OCI-LY3 (cell line): Measurements from ENCODE around the gene ACTA1.

Experiments used
- H2AFZ ChIP-seq: fragments of 200-600, 300-600 bp; shearing (Covaris generic); 2 replicates; pipeline ENCODE4 v1.6.0; 2014; ENCODE audit warnings: antibody characterized with exemption, low read depth, low read length
- H3K27ac ChIP-seq: fragments of 200-600, 300-600 bp; sonication (generic); 2 replicates; pipeline ENCODE4 v1.5.1; 2014; ENCODE audit warnings: mild to moderate bottlenecking, low read length, moderate library complexity, mixed read lengths
- H3K27me3 ChIP-seq: fragments of 200-600, 300-600 bp; sonication (generic); 2 replicates; pipeline ENCODE4 v1.6.1; 2014; ENCODE audit warnings: low read depth, low read length, mixed read lengths
- H3K36me3 ChIP-seq: fragments of 200-600, 300-600 bp; sonication (generic); replicated peaks from 2 replicates; pipeline ENCODE3; 2014; ENCODE audit warnings: low read depth, low read length, mixed read lengths
- H3K4me1 ChIP-seq: fragments of 300-600, 200-600 bp; sonication (generic); 2 replicates; pipeline ENCODE4 v1.6.1; 2014; ENCODE audit warnings: low read length, mixed read lengths
- H3K4me2 ChIP-seq: fragments of 200-600, 300-600 bp; sonication (generic); 2 replicates; pipeline ENCODE4 v1.6.1; 2014; ENCODE audit warnings: low read length, mixed read lengths
- H3K4me3 ChIP-seq: fragments of 300-600, 200-600 bp; sonication (generic); 2 replicates; pipeline ENCODE4 v1.5.1; 2014; ENCODE audit warnings: antibody characterized with exemption, mild to moderate bottlenecking, low read length, moderate library complexity
- H3K79me2 ChIP-seq: fragments of 300-600, 200-600 bp; shearing (Covaris generic); 2 replicates; pipeline ENCODE4 v1.6.1; 2014; ENCODE audit warnings: mild to moderate bottlenecking, low read length, mixed read lengths
- H3K9ac ChIP-seq: fragments of 300-600, 200-600 bp; shearing (Covaris generic); 2 replicates; pipeline ENCODE4 v1.6.0; 2014; ENCODE audit warnings: mild to moderate bottlenecking, low read length, moderate library complexity
- H3K9me3 ChIP-seq: fragments of 200-600, 300-600 bp; shearing (Covaris generic); 2 replicates; pipeline ENCODE4 v1.6.1; 2014; ENCODE audit warnings: low read length, mixed read lengths; ENCODE audit not compliant: insufficient read depth
- H4K20me1 ChIP-seq: fragments of 200-600, 300-600 bp; sonication (generic); 2 replicates; pipeline ENCODE4 v1.6.1; 2016; ENCODE audit warnings: low read length, mixed read lengths; ENCODE audit not compliant: insufficient read depth
- EZH2phosphoT487 ChIP-seq: fragments of 200-600 bp; shearing (Covaris generic); IDR thresholded peaks from 2 replicates; pipeline ENCODE4 v1.6.1; 2018; ENCODE audit warnings: antibody characterized with exemption, mixed run types, low read depth
- TF ChIP-seq, protein P1 (sequence below): fragments of 200-600, 300-600 bp; sonication (generic); IDR thresholded peaks from 2 replicates; pipeline ENCODE4 v1.5.1; 2014; ENCODE audit warnings: antibody characterized with exemption, low read length, low read depth

ACTA1 gene

DNA sequence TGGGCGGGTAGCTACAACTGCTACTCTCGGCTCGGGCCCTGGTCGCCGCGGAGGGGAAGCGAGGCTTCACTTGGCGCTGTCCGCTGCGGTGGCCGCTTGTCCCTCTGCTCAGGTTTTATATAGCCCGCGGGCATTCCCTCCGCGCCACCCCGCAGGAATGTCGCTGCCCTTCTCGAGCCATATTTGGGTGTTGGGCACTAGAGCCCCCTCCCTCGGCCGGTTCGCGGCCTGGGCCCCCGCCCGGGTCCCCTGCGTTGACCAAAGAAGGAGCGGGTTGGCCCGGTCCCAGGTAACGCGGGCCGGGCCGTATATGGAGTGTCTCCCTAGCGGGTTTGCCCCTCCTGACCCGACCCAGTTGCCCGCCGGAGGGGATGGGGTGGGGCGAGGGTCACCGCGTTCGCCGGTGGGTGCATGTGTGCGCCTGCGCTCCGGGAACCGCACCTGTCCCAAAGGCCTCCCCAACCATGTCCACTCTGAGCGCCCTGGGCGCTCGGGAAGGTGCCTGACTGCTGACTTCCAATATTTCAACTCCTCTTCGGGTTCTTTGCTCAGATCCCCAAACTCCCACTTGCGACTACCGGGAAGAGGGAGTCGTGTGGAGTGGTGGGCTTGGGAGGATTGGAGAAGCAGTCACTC lies at the start of gene ACTA1:
ACTA1 (minus strand) TSS at position 90 of the 636 bp plus-strand sequence. CDS start 979 bp downstream, outside the sequence.
- Histone ChIP-seq H3K4me3 (no peak within 1 kb of the TSS), H3K27me3 (no peaks in the 10 kb centered on the region)

DNA sequence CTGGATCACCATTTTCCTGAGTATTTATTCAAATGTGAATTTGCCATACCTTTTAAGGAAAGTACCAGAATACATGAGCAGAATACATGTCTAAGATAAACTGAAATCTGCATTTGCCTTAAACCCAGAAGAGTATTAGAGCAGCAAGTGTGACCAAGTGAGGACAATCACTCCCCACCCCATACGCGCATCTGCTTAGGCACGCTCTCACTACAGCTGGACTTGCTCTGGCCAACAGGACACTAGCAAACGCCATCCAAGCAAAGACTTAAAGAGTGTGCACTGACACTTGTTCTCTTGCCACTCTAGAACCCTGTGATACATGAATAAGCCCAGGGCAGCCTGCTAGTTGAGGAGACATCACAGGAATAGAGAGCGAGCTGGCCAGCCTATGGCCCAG lies 48.6 kb upstream of the ACTA1 start:
- H2AFZ ChIP-seq = no peak overlapping the region
- H4K20me1 ChIP-seq = peaks cover 17% of the 10 kb centered on the region
- no peak overlapping the region for H3K27ac ChIP-seq
- peaks cover 33% of the 10 kb centered on the region for H3K4me1 ChIP-seq
- H3K36me3 ChIP-seq = peaks cover 41% of the 10 kb centered on the region
- no peak for TF ChIP-seq EZH2phosphoT487
- TF ChIP-seq, protein P1, sequence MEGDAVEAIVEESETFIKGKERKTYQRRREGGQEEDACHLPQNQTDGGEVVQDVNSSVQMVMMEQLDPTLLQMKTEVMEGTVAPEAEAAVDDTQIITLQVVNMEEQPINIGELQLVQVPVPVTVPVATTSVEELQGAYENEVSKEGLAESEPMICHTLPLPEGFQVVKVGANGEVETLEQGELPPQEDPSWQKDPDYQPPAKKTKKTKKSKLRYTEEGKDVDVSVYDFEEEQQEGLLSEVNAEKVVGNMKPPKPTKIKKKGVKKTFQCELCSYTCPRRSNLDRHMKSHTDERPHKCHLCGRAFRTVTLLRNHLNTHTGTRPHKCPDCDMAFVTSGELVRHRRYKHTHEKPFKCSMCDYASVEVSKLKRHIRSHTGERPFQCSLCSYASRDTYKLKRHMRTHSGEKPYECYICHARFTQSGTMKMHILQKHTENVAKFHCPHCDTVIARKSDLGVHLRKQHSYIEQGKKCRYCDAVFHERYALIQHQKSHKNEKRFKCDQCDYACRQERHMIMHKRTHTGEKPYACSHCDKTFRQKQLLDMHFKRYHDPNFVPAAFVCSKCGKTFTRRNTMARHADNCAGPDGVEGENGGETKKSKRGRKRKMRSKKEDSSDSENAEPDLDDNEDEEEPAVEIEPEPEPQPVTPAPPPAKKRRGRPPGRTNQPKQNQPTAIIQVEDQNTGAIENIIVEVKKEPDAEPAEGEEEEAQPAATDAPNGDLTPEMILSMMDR = no peak
- H3K79me2 ChIP-seq = no peaks in the 10 kb centered on the region; the same call in 1 of the 2 replicates
- no peak overlapping the region for H3K4me2 ChIP-seq
- H3K4me3 ChIP-seq = no peak overlapping the region
- H3K27me3 ChIP-seq = no peaks in the 10 kb centered on the region
- no peak overlapping the region for H3K9ac ChIP-seq
- no peaks in the 10 kb centered on the region for H3K9me3 ChIP-seq

More for the DNA sequence above, at the start of gene ACTA1:
- H4K20me1 ChIP-seq = no peaks in the 10 kb centered on the region
- peaks cover 13% of the 10 kb centered on the region for H3K4me1 ChIP-seq
- H3K9me3 ChIP-seq = no peaks in the 10 kb centered on the region
- no peak within 1 kb of the TSS for H2AFZ ChIP-seq
- H3K4me2 ChIP-seq = no peak within 1 kb of the TSS
- no peak within 1 kb of the TSS for H3K27ac ChIP-seq
- peaks cover 7% of the 10 kb centered on the region for H3K36me3 ChIP-seq
- TF ChIP-seq EZH2phosphoT487 = no peak
- TF ChIP-seq, protein P1 = no peak
- H3K79me2 ChIP-seq = no peaks in the 10 kb centered on the region
- H3K9ac ChIP-seq = no peak within 1 kb of the TSS

DNA sequence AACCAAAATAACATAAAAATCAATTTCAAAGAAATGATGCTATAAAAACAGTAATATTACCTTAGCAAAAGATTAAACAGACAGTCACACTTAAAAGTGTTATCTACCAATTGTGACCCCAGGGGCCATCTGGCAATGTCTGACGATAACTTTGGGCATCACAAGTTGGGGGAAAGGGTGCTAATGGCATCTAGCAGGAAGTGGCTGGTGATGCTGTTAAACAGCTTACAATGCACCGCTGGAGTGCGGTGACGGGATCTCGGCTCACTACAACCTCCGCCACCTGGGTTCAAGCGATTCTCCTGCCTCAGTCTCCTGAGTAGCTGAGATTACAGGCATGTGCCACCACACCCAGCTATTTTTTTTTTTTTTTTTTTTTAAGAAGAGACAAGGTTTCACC lies 46.6 kb upstream of the ACTA1 start:
- Histone ChIP-seq H3K9ac (no peak overlapping the region), H3K4me3 (no peak overlapping the region; the same call in 1 of the 2 replicates), H3K27me3 (no peaks in the 10 kb centered on the region), H3K4me1 (peaks cover 33% of the 10 kb centered on the region), H3K9me3 (no peaks in the 10 kb centered on the region), H3K36me3 (peaks cover 35% of the 10 kb centered on the region), H3K4me2 (peak overlapping the region; percentile 62), H4K20me1 (peaks cover 17% of the 10 kb centered on the region), H3K27ac (peak overlapping the region; percentile 55), H3K79me2 (no peaks in the 10 kb centered on the region; the same call in 1 of the 2 replicates), H2AFZ (no peak overlapping the region)
- TF ChIP-seq EZH2phosphoT487 = no peak
- TF ChIP-seq, protein P1 = no peak

DNA sequence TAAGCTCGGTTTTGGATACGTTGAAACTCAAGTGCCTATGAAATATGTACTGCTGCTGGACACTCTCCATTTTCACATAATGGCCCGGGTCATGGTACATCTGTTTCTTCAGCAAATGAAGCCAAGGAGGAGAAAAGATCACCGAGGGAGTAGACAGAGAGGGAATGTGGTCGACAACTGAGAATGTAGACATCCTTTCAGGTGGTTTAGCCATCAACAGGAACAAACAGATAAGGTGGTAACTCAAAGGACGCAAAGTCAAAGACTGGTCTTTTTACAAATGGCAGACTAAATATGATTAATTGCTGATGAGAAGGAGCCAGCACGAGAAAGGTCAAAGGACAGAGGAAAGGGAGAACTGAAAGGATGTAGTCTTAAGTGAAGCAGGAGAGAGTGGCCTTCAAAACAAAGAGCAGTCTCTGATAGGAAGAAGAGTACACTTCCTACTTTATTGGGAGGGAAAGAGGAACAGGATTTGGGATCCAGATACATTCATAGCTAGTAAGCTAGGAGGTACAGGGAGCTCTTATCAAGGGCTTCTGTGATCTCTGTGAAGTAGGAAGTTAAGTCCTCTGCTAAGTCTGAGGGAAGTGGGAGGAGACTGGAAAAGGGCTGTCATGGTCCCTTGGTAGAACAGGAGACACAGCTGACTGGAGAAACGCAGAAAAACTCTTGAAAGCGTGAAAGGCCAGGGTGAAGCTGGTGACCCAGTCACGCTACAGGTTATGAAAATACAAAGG lies 45.9 kb upstream of the ACTA1 start:
- peaks cover 36% of the 10 kb centered on the region for H3K36me3 ChIP-seq
- peak overlapping the region; percentile 55 for H3K27ac ChIP-seq
- no peaks in the 10 kb centered on the region for H3K9me3 ChIP-seq
- no peak overlapping the region for H3K9ac ChIP-seq
- peak overlapping the region; percentile 62 for H3K4me2 ChIP-seq
- no peaks in the 10 kb centered on the region for H3K27me3 ChIP-seq
- TF ChIP-seq, protein P1 = no peak
- no peak for TF ChIP-seq EZH2phosphoT487
- no peak overlapping the region for H2AFZ ChIP-seq
- H3K4me1 ChIP-seq = peaks cover 33% of the 10 kb centered on the region
- no peak overlapping the region; the same call in 1 of the 2 replicates for H3K4me3 ChIP-seq
- peaks cover 17% of the 10 kb centered on the region for H4K20me1 ChIP-seq
- no peaks in the 10 kb centered on the region; the same call in 1 of the 2 replicates for H3K79me2 ChIP-seq
